Measurements from ENCODE around the gene LCN2.

- no peak for TF ChIP-seq ZNF146 (CRISPR knock-in tag; IDR thresholded peaks at IDR 0.05; ENCODE audit: unreplicated experiment)
- no peak for TF ChIP-seq IRF2 (CRISPR knock-in tag; IDR thresholded peaks at IDR 0.05)
- TF ChIP-seq HNRNPH1 (optimal IDR thresholded peaks at IDR 0.05; ENCODE audit: low read depth, low read length): no peak
These were observed 25.7 kb upstream of the LCN2 start for GRCh38 chr9:128123451-128124080.
